ENCODE results near the gene KAZN.

Gene KAZN

GRCh38 chr1:14774225-14774624, 175.7 kb downstream of the KAZN start:
- no peak for DNase-seq (ENCODE audit: low spot score)

- DNase-seq (ENCODE audit: low spot score) = no peak
Observed at GRCh38 chr1:14774988-14775387, 176.5 kb downstream of the KAZN start.

- no peak for DNase-seq (ENCODE audit: low spot score)
Observed at GRCh38 chr1:14775434-14775833, 176.9 kb downstream of the KAZN start.

- DNase-seq (ENCODE audit: low spot score) = no peak
Observed at GRCh38 chr1:14777516-14778506, 179.3 kb downstream of the KAZN start.

GRCh38 chr1:14778541-14778897, 180.0 kb downstream of the KAZN start:
- no peak for DNase-seq (ENCODE audit: low spot score)

GRCh38 chr1:14778898-14779865, 180.7 kb downstream of the KAZN start:
- DNase-seq (ENCODE audit: low spot score) = peak; percentile 57

GRCh38 chr1:14780271-14780670, 181.8 kb downstream of the KAZN start:
- DNase-seq (ENCODE audit: low spot score) = peak; percentile 21

- no peak for DNase-seq (ENCODE audit: low spot score)
Observed at GRCh38 chr1:14781811-14782210, 183.3 kb downstream of the KAZN start.

GRCh38 chr1:14782741-14783591, 184.5 kb downstream of the KAZN start:
- DNase-seq (ENCODE audit: low spot score) = no peak

GRCh38 chr1:14783592-14783886, 185.1 kb downstream of the KAZN start:
- DNase-seq (ENCODE audit: low spot score) = no peak

GRCh38 chr1:14784790-14785773, 186.6 kb downstream of the KAZN start:
- no peak for DNase-seq (ENCODE audit: low spot score)

GRCh38 chr1:14786109-14786675, 187.7 kb downstream of the KAZN start:
- no peak for DNase-seq (ENCODE audit: low spot score)

- no peak for DNase-seq (ENCODE audit: low spot score)
Observed at GRCh38 chr1:14786681-14787080, 188.2 kb downstream of the KAZN start.

- no peak for DNase-seq (ENCODE audit: low spot score)
Observed at GRCh38 chr1:14787604-14788003, 189.1 kb downstream of the KAZN start.

GRCh38 chr1:14788080-14788479, 189.6 kb downstream of the KAZN start:
- DNase-seq (ENCODE audit: low spot score) = no peak

- no peak for DNase-seq (ENCODE audit: low spot score)
Observed at GRCh38 chr1:14790982-14791381, 192.5 kb downstream of the KAZN start.

GRCh38 chr1:14791654-14792053, 193.2 kb downstream of the KAZN start:
- DNase-seq (ENCODE audit: low spot score) = no peak

GRCh38 chr1:14794136-14794768, 195.8 kb downstream of the KAZN start:
- peak; percentile 79 for DNase-seq (ENCODE audit: low spot score)

GRCh38 chr1:14794906-14795305, 196.4 kb downstream of the KAZN start:
- DNase-seq (ENCODE audit: low spot score) = no peak

- no peak for DNase-seq (ENCODE audit: low spot score)
Observed at GRCh38 chr1:14795589-14795988, 197.1 kb downstream of the KAZN start.

All from AG08395 (cell line).